ENCODE data around the gene TCTN3.

The TCTN3 gene

GRCh38 chr10:95618101-95618500 is 75.6 kb downstream of the TCTN3 start:
- DNase-seq, result no peak

DNA sequence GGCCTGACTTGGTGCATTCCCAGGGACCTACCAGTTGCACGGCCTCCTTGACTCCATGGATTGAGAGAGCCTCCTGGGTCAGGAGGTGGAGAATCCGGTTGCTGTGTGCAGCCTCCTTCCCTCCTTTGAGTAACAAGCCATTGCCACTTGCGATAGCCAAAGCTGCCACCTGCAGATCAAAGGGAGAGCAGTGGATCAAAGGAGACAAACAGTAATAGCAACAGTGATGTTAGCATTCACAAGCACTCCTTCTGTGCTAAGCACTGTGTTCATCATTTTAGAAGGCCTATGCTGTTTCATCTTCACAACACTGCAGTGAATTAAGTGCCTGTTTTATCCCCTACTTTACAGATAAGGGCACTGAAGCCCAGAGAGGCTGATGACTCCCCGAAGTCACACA is 77.3 kb downstream of the TCTN3 start:
- no peak for DNase-seq

Measured in NCI-H1694 (cell line).